HEK293 (cell line): ENCODE data around the gene PILRB.

Source experiments
- CTCF ChIA-PET: fragments of 350-600 bp; formaldehyde crosslinking; extraction: SDS; loops from one replicate; lab custom pipeline; 2021; ENCODE audit warnings: antibody characterized with exemption; lab: Yijun Ruan, JAX
- POLR2A ChIA-PET: fragments of 300-600 bp; formaldehyde crosslinking; extraction: SDS; loops from one replicate; lab custom pipeline; 2020; ENCODE audit warnings: antibody characterized with exemption, inconsistent platforms; lab: Yijun Ruan, JAX
- H3K27ac ChIP-seq: fragments of 200-500 bp; sonication (Bioruptor generic); 2 replicates; pipeline ENCODE4 v1.5.1; 2014; ENCODE audit warnings: low read depth, low read length, control low read depth, inconsistent platforms; ENCODE audit errors: extremely low read depth
- H3K36me3 ChIP-seq, 2 experiments: fragments of 200-500 bp in 1 of 2; sonication (Bioruptor generic) in 1 of 2; 1 replicate in 1 of 2; 2 replicates in 1 of 2; pipeline ENCODE4 v1.5.1; 2014 to 2017; ENCODE audit warnings: inconsistent platforms in 2 of 2, low read length in 2 of 2; ENCODE audit not compliant: control insufficient read depth in 2 of 2, insufficient read depth in 1 of 2
- H3K4me1 ChIP-seq: fragments of 200-500 bp; sonication (Bioruptor generic); 2 replicates; pipeline ENCODE4 v1.5.1; 2014; ENCODE audit warnings: mild to moderate bottlenecking, low read length, inconsistent platforms; ENCODE audit not compliant: control insufficient read depth, insufficient read depth
- H3K4me3 ChIP-seq: 2 replicates; pipeline ENCODE4 v1.5.1; 2011; ENCODE audit warnings: low read depth, mild to moderate bottlenecking, control low read depth, low read length, moderate library complexity
- H3K9me3 ChIP-seq: fragments of 200-500 bp; sonication (Bioruptor generic); 2 replicates; pipeline ENCODE4 v1.5.1; 2014; ENCODE audit warnings: low read depth, low read length, inconsistent platforms; ENCODE audit not compliant: control insufficient read depth, insufficient read depth
- BCL11B ChIP-seq: fragments of 450-650 bp; formaldehyde crosslinking; IDR thresholded peaks from 2 replicates; pipeline ENCODE4 v1.5.1; 2016; ENCODE audit warnings: low read depth, missing biosample characterization, missing genetic modification characterization
- KLF8 ChIP-seq: fragments of 450-650 bp; formaldehyde crosslinking; IDR thresholded peaks from 2 replicates; pipeline ENCODE4 v1.5.1; 2016; ENCODE audit warnings: missing biosample characterization, missing genetic modification characterization
- MZF1 ChIP-seq: fragments of 450-650 bp; formaldehyde crosslinking; IDR thresholded peaks from 2 replicates; pipeline ENCODE4 v1.5.1; 2017; ENCODE audit warnings: missing biosample characterization, missing genetic modification characterization, borderline replicate concordance
- RBAK ChIP-seq: fragments of 450-650 bp; formaldehyde crosslinking; IDR thresholded peaks from 2 replicates; pipeline ENCODE4 v1.5.1; 2016; ENCODE audit warnings: missing biosample characterization, missing genetic modification characterization
- SALL2 ChIP-seq: fragments of 450-650 bp; formaldehyde crosslinking; IDR thresholded peaks from 2 replicates; pipeline ENCODE4 v1.5.0; 2017; ENCODE audit warnings: missing biosample characterization, mild to moderate bottlenecking, missing genetic modification characterization, borderline replicate concordance
- YY1 ChIP-seq: fragments of 450-650 bp; formaldehyde crosslinking; IDR thresholded peaks from 2 replicates; pipeline ENCODE4 v1.5.1; 2018; ENCODE audit warnings: missing biosample characterization, missing genetic modification characterization
- ZNF169 ChIP-seq: fragments of 450-650 bp; formaldehyde crosslinking; IDR thresholded peaks from 2 replicates; pipeline ENCODE4 v1.5.1; 2016; ENCODE audit warnings: missing biosample characterization, missing genetic modification characterization
- ZNF2 ChIP-seq: fragments of 450-650 bp; formaldehyde crosslinking; IDR thresholded peaks from 2 replicates; pipeline ENCODE4 v1.5.1; 2016; ENCODE audit warnings: missing biosample characterization, missing genetic modification characterization
- ZNF223 ChIP-seq: fragments of 450-650 bp; formaldehyde crosslinking; IDR thresholded peaks from 2 replicates; pipeline ENCODE4 v1.5.1; 2016; ENCODE audit warnings: missing biosample characterization, missing genetic modification characterization
- ZNF529 ChIP-seq: fragments of 450-650 bp; formaldehyde crosslinking; IDR thresholded peaks from 2 replicates; pipeline ENCODE4 v1.5.1; 2017; ENCODE audit warnings: missing genetic modification characterization, missing biosample characterization; ENCODE audit not compliant: insufficient replicate concordance
- ZNF571 ChIP-seq: fragments of 450-650 bp; formaldehyde crosslinking; IDR thresholded peaks from 2 replicates; pipeline ENCODE4 v1.5.0; 2017; ENCODE audit warnings: missing biosample characterization, missing genetic modification characterization
- ZNF610 ChIP-seq: fragments of 450-650 bp; formaldehyde crosslinking; IDR thresholded peaks from 2 replicates; pipeline ENCODE4 v1.5.1; 2016; ENCODE audit warnings: missing biosample characterization, missing genetic modification characterization, borderline replicate concordance
- ZNF664 ChIP-seq: fragments of 450-650 bp; formaldehyde crosslinking; IDR thresholded peaks from 2 replicates; pipeline ENCODE4 v1.5.1; 2016; ENCODE audit warnings: missing biosample characterization, missing genetic modification characterization
- ZNF670 ChIP-seq: fragments of 450-650 bp; formaldehyde crosslinking; IDR thresholded peaks from 2 replicates; pipeline ENCODE4 v1.5.1; 2016; ENCODE audit warnings: missing biosample characterization, missing genetic modification characterization, low read depth
- ZNF792 ChIP-seq: fragments of 450-650 bp; formaldehyde crosslinking; IDR thresholded peaks from 2 replicates; pipeline ENCODE4 v1.5.1; 2016; ENCODE audit warnings: missing biosample characterization, missing genetic modification characterization
- ZNF837 ChIP-seq: fragments of 450-650 bp; formaldehyde crosslinking; IDR thresholded peaks from 2 replicates; pipeline ENCODE4 v1.5.1; 2016; ENCODE audit warnings: missing biosample characterization, missing genetic modification characterization
- ZNF843 ChIP-seq: fragments of 450-650 bp; formaldehyde crosslinking; IDR thresholded peaks from 2 replicates; pipeline ENCODE4 v1.5.1; 2016; ENCODE audit warnings: missing biosample characterization, missing genetic modification characterization
- ZSCAN16 ChIP-seq: fragments of 450-650 bp; formaldehyde crosslinking; IDR thresholded peaks from 2 replicates; pipeline ENCODE4 v1.5.1; 2016; ENCODE audit warnings: missing biosample characterization, missing genetic modification characterization
- ZSCAN4 ChIP-seq: fragments of 450-650 bp; formaldehyde crosslinking; IDR thresholded peaks from 2 replicates; pipeline ENCODE4 v1.5.1; 2017; ENCODE audit warnings: missing biosample characterization, missing genetic modification characterization
- TF ChIP-seq, protein P1 (sequence below): fragments of 450-650 bp; formaldehyde crosslinking; IDR thresholded peaks from 2 replicates; pipeline ENCODE4 v1.5.1; 2017; ENCODE audit warnings: missing biosample characterization, mild to moderate bottlenecking, missing genetic modification characterization, moderate library complexity
- TF ChIP-seq, protein P2 (sequence below): fragments of 450-650 bp; formaldehyde crosslinking; IDR thresholded peaks from 2 replicates; pipeline ENCODE4 v1.5.1; 2016; ENCODE audit warnings: missing biosample characterization, missing genetic modification characterization
- TF ChIP-seq, protein P3 (sequence below): fragments of 450-650 bp; formaldehyde crosslinking; optimal IDR thresholded peaks from 2 replicates; pipeline ENCODE3; 2016; ENCODE audit warnings: missing biosample characterization, mild to moderate bottlenecking, missing genetic modification characterization
- TF ChIP-seq, protein P4 (sequence below): fragments of 450-650 bp; formaldehyde crosslinking; IDR thresholded peaks from 2 replicates; pipeline ENCODE4 v1.5.1; 2016; ENCODE audit warnings: missing biosample characterization, missing genetic modification characterization
- TF ChIP-seq, protein P5 (sequence below): fragments of 450-650 bp; formaldehyde crosslinking; IDR thresholded peaks from 2 replicates; pipeline ENCODE4 v1.5.1; 2016; ENCODE audit warnings: missing biosample characterization, missing genetic modification characterization

Gene PILRB

DNA sequence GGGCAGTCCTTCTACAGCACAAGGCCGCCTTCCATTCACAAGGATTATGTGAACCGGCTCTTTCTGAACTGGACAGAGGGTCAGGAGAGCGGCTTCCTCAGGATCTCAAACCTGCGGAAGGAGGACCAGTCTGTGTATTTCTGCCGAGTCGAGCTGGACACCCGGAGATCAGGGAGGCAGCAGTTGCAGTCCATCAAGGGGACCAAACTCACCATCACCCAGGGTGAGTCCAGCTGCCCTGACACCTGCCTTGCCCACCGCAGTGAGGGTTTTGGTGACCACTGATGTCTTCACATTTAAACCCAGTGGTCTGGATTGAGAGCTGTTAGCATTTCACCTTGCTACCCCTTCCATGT is 918 bp downstream of the PILRB start:
- Histone ChIP-seq H3K27ac (no peak overlapping the region), H3K4me1 (no peaks in the 10 kb centered on the region), H3K9me3 (no peaks in the 10 kb centered on the region), H3K36me3 (peaks cover 42 to 90% of the 10 kb centered on the region in 2 experiments), H3K4me3 (no peak overlapping the region)
- ChIA-PET CTCF (interaction anchor here (1.2 kb wide), 1 partner anchor 48 kb away, joined by 3 read pairs; no protein-coding TSS in a partner anchor), POLR2A (interaction anchor here (0.5 kb wide), 1 partner anchor 511 kb away, joined by 6 read pairs; no protein-coding TSS in a partner anchor)
- TF ChIP-seq ZNF529 (tag by site-specific recombination) (no peak), ZSCAN4 (no peak), RBAK (tag by site-specific recombination) (no peak), ZNF664 (tag by site-specific recombination) (no peak), ZNF2 (tag by site-specific recombination) (no peak), ZNF610 (no peak), SALL2 (tag by site-specific recombination) (no peak), ZNF169 (tag by site-specific recombination) (no peak), KLF8 (tag by site-specific recombination) (no peak), ZSCAN16 (tag by site-specific recombination) (no peak)
- TF ChIP-seq, protein P1, sequence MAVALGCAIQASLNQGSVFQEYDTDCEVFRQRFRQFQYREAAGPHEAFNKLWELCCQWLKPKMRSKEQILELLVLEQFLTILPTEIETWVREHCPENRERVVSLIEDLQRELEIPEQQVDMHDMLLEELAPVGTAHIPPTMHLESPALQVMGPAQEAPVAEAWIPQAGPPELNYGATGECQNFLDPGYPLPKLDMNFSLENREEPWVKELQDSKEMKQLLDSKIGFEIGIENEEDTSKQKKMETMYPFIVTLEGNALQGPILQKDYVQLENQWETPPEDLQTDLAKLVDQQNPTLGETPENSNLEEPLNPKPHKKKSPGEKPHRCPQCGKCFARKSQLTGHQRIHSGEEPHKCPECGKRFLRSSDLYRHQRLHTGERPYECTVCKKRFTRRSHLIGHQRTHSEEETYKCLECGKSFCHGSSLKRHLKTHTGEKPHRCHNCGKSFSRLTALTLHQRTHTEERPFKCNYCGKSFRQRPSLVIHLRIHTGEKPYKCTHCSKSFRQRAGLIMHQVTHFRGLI (tag by site-specific recombination) = no peak
- TF ChIP-seq, protein P2, sequence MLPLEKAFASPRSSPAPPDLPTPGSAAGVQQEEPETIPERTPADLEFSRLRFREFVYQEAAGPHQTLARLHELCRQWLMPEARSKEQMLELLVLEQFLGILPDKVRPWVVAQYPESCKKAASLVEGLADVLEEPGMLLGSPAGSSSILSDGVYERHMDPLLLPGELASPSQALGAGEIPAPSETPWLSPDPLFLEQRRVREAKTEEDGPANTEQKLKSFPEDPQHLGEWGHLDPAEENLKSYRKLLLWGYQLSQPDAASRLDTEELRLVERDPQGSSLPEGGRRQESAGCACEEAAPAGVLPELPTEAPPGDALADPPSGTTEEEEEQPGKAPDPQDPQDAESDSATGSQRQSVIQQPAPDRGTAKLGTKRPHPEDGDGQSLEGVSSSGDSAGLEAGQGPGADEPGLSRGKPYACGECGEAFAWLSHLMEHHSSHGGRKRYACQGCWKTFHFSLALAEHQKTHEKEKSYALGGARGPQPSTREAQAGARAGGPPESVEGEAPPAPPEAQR = no peak
- TF ChIP-seq, protein P3, sequence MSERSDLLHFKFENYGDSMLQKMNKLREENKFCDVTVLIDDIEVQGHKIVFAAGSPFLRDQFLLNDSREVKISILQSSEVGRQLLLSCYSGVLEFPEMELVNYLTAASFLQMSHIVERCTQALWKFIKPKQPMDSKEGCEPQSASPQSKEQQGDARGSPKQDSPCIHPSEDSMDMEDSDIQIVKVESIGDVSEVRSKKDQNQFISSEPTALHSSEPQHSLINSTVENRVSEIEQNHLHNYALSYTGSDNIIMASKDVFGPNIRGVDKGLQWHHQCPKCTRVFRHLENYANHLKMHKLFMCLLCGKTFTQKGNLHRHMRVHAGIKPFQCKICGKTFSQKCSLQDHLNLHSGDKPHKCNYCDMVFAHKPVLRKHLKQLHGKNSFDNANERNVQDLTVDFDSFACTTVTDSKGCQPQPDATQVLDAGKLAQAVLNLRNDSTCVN (tag by site-specific recombination) = no peak
- TF ChIP-seq, protein P4, sequence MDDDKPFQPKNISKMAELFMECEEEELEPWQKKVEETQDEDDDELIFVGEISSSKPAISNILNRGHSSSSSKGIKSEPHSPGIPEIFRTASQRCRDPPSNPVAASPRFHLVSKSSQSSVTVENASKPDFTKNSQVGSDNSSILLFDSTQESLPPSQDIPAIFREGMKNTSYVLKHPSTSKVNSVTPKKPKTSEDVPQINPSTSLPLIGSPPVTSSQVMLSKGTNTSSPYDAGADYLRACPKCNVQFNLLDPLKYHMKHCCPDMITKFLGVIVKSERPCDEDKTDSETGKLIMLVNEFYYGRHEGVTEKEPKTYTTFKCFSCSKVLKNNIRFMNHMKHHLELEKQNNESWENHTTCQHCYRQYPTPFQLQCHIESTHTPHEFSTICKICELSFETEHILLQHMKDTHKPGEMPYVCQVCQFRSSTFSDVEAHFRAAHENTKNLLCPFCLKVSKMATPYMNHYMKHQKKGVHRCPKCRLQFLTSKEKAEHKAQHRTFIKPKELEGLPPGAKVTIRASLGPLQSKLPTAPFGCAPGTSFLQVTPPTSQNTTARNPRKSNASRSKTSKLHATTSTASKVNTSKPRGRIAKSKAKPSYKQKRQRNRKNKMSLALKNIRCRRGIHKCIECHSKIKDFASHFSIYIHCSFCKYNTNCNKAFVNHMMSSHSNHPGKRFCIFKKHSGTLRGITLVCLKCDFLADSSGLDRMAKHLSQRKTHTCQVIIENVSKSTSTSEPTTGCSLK (tag by site-specific recombination) = no peak

DNA sequence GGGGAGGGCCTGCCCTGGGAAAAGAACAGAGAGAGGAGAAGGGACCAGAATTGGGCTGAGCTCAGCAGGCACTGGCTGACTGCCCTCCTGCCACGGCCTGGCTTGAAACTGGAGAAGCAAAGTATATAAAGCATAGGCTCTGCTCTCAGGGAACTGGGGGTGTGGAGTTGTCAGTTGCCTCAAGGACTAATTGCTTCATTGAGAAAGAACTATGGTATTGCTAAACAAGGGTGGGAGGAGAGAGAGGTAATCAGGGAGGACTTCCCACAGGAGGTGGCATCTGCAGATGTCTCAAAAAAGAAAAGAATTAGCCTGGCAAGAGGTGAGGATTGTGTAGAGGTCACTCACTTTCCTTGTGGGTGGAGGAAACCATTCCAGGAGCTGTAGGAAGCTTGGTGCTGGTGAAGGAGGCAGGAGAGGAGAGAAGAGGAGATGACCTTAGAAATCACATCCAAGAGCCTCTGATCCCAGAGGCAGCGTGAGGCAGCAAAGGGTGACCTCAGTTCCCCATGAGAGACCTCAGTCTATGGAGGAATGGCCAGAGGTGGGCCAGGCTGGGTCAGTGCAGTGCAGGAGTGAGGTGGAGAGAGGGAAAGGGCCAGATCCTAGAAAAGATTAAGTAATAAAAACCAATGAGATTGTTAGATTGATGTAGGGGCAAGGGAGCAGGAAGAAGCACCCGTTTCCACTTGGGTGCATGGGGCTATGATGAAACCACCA is 2.4 kb downstream of the PILRB start:
- POLR2A ChIA-PET = no interaction called here
- no peak overlapping the region for H3K27ac ChIP-seq
- no peak overlapping the region for H3K4me3 ChIP-seq
- H3K36me3 ChIP-seq = peaks cover 37 to 84% of the 10 kb centered on the region in 2 experiments
- CTCF ChIA-PET = interaction anchor here (0.8 kb wide), 1 partner anchor 92 kb away, joined by 3 read pairs; no protein-coding TSS in a partner anchor
- H3K4me1 ChIP-seq = no peaks in the 10 kb centered on the region
- H3K9me3 ChIP-seq = no peaks in the 10 kb centered on the region
- no peak for TF ChIP-seq ZNF792
- TF ChIP-seq MZF1 (tag by site-specific recombination) = no peak
- no peak for TF ChIP-seq BCL11B (tag by site-specific recombination)
- no peak for TF ChIP-seq ZNF837 (tag by site-specific recombination)
- no peak for TF ChIP-seq RBAK (tag by site-specific recombination)
- TF ChIP-seq, protein P5, sequence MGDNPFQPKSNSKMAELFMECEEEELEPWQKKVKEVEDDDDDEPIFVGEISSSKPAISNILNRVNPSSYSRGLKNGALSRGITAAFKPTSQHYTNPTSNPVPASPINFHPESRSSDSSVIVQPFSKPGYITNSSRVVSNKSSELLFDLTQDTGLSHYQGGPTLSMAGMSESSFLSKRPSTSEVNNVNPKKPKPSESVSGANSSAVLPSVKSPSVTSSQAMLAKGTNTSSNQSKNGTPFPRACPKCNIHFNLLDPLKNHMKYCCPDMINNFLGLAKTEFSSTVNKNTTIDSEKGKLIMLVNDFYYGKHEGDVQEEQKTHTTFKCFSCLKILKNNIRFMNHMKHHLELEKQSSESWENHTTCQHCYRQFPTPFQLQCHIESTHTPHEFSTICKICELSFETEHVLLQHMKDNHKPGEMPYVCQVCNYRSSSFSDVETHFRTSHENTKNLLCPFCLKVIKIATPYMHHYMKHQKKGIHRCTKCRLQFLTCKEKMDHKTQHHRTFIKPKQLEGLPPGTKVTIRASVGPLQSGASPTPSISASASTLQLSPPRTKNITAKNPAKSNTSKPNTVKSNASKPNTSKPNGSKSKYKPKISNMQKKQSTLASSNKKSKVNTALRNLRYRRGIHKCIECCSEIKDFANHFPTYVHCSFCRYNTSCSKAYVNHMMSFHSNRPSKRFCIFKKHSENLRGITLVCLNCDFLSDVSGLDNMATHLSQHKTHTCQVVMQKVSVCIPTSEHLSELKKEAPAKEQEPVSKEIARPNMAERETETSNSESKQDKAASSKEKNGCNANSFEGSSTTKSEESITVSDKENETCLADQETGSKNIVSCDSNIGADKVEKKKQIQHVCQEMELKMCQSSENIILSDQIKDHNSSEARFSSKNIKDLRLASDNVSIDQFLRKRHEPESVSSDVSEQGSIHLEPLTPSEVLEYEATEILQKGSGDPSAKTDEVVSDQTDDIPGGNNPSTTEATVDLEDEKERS (tag by site-specific recombination) = no peak
- TF ChIP-seq ZNF223 (tag by site-specific recombination) = no peak
- TF ChIP-seq YY1 (tag by site-specific recombination) = no peak
- no peak for TF ChIP-seq ZNF843 (tag by site-specific recombination)
- TF ChIP-seq ZNF670 (tag by site-specific recombination) = no peak
- no peak for TF ChIP-seq ZNF571 (tag by site-specific recombination)
